GM12865 (cell line): ENCODE data around the gene ANKRD37.
A peak's percentile ranks its signal among the peaks of the same experiment; 100 is the strongest.

Experiments
- DNase-seq: peaks from one replicate; pipeline ENCODE4 v3.0.0; 2010; ENCODE audit warnings: low read depth
- H3K4me3 ChIP-seq: 2 replicates; pipeline ENCODE4 v1.5.1; 2011; ENCODE audit warnings: mild to moderate bottlenecking, low read depth, low read length, control low read depth
- TF ChIP-seq, protein P1 (sequence below): IDR thresholded peaks from 2 replicates; pipeline ENCODE4 v1.5.1; 2011; ENCODE audit warnings: low read length, control low read depth, low read depth, inconsistent platforms; ENCODE audit not compliant: insufficient read depth; ENCODE audit errors: missing control alignments

Gene ANKRD37

DNA sequence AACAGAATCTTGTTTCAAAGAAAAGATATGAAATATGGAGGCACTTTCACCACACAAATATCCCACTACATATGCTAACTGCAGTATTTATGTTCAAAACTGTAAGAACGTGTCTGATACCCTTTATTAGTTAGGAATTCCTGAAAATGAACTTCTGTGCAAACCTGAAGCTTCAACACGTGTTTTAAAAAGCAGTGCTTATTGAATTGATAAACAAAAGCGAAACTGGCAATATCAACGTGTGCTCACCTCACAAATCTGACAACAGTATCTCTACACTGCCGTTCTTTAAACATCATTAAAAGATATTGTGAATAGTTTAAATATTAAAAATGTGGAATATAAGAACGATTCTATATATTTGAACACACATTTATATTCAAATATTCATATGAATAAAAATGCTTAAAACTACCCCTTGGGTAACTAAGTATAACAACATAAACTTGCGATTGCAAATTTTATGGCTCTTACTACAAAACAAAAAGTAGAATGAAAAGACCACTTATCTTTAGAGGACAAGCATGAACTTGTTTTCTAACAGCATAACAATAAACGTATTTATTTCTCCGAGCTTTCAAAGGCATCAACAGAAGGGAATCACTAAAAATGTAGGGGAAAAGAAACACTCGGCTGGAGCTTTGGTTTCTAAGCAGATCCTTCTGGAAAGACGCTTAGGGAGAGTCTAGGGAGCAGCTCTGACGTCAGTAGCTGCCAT lies 1.2 kb upstream of the ANKRD37 start, which contains the start of gene LRP2BP:
TSS of gene LRP2BP (minus strand) at position 687 of the 718 bp plus-strand sequence. CDS start 17,738 bp downstream, outside the sequence.
- H3K4me3 ChIP-seq, result peak within 1 kb of the TSS; percentile 87
- DNase-seq, result peak; percentile 57
- TF ChIP-seq, protein P1, sequence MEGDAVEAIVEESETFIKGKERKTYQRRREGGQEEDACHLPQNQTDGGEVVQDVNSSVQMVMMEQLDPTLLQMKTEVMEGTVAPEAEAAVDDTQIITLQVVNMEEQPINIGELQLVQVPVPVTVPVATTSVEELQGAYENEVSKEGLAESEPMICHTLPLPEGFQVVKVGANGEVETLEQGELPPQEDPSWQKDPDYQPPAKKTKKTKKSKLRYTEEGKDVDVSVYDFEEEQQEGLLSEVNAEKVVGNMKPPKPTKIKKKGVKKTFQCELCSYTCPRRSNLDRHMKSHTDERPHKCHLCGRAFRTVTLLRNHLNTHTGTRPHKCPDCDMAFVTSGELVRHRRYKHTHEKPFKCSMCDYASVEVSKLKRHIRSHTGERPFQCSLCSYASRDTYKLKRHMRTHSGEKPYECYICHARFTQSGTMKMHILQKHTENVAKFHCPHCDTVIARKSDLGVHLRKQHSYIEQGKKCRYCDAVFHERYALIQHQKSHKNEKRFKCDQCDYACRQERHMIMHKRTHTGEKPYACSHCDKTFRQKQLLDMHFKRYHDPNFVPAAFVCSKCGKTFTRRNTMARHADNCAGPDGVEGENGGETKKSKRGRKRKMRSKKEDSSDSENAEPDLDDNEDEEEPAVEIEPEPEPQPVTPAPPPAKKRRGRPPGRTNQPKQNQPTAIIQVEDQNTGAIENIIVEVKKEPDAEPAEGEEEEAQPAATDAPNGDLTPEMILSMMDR, result no peak

DNA sequence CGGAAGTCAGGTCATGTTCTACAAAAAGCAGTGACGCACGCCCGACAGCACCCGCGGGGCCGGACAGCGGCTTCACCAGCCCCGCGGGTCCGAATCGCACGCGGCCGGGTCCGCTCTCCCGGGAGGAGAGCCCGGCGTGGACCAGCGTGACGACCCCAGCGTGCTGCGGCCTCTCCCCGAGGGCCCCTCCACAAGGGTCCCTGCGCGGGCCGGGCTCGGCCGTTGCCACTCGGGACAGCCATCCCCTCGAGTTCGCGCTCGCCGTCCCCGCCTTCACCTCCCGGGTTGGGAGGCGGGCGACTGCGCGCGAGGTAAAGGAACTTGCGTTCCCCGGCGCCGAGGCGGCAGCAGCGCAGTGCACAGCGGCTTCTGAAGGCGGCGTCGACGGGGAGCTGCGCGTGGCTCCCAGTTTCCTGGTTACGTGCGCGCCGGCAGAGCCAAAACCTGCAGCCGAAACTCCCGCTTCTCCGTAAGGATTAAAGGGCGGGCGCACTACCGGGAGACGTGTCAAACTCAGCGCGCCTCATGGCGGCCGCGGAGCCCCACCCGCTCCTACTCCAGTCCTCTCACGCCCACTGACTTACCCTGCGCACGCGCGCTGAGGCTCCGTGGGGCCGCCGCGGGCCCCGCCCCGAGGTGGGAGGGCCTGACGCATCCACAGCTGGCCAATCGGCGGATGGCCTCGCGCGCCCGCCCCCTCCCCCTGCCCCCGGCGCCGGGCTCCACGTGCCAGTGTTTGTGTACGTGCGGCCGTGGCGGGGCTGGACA lies 501 bp upstream of the ANKRD37 start:
- TF ChIP-seq, protein P1, result no peak
- DNase-seq, result peak; percentile 98
- H3K4me3 ChIP-seq, result peak overlapping the region; percentile 87

- no peak for DNase-seq
These were observed 2.0 kb downstream of the ANKRD37 start for GRCh38 chr4:185398618-185399017.

GRCh38 chr4:185399466-185399865 lies 2.8 kb downstream of the ANKRD37 start:
- H3K4me3 ChIP-seq, result peak overlapping the region; percentile 68
- no peak for DNase-seq
- TF ChIP-seq, protein P1, result no peak

More at GRCh38 chr4:185398618-185399017, 2.0 kb downstream of the ANKRD37 start:
- TF ChIP-seq, protein P1, result no peak
- H3K4me3 ChIP-seq, result peak overlapping the region; percentile 68

DNA sequence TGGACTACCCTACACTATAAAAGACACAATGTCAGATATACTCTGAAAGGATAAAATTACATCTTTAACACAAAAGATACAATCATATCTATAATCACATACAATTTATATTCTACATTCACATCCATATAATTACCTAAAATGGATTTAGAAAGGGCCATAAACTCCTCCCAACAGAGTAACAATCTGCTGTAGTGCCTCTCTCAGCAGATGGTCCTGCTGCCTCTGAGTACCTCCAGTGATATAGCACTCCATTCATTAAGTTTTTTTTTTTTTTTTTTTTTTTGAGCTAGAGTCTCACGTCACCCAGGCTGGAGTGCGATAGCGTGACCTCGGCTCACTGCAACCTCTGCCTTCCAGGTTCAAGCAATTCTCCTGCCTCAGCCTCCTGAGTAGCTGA lies 7.4 kb downstream of the ANKRD37 start:
- DNase-seq, result no peak

GRCh38 chr4:185405296-185405999 lies 8.8 kb downstream of the ANKRD37 start:
- no peak overlapping the region for H3K4me3 ChIP-seq
- TF ChIP-seq, protein P1, result no peak
- no peak for DNase-seq

More for the DNA sequence above, 7.4 kb downstream of the ANKRD37 start:
- H3K4me3 ChIP-seq, result no peak overlapping the region
- TF ChIP-seq, protein P1, result no peak
